Measurements from ENCODE around the gene ZBTB46. TPM values are rescaled to one million over a fixed set of nuclear protein-coding genes. Genes with fewer than 3 reads are reported as not detected.

Gene ZBTB46
- total RNA-seq, 1 experiment from 2014 or later = 27.1 TPM

DNA sequence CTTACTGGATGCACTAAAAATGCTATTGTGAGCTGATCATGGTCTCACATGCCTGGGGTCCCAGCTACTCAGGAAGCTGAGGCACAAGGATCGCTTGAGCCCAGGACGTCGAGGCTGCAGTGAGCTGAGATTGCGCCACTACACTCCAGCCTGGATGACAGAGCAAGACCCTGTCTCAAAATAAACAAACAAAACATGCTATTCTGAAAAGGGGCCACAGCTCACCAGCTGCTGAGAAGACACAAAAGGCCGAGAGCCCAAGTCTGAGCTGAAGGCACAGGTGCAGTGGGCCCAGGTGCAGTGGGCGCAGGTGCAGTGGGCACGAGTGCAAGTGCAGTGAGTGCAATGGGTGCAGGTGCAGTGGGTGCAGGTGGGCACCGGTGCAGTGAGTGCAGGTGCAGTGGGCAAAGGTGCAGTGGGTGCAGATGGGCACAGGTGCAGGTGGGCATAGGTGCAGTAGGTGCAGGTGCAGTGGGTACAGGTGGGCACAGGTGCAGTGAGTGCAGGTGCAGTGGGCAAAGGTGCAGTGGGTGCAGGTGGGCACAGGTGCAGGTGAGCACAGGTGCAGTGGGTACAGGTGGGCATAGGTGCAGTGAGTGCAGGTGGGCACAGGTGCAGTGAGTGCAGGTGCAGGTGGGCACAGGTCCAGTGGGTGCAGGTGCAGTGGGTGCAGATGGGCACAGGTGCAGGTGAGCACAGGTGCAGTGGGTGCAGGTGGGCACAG is 16.0 kb downstream of the ZBTB46 start:
- no peak overlapping the region for H3K9ac ChIP-seq (ENCODE audit: extremely low read depth, insufficient read length, low read length)
- H3K27me3 ChIP-seq (ENCODE audit: insufficient read depth, low read length) = no peaks in the 10 kb centered on the region
- no peak overlapping the region for H3K18ac ChIP-seq (ENCODE audit: insufficient read length, low read depth, low read length)
- H3K23me2 ChIP-seq (ENCODE audit: insufficient read length, low read depth, low read length, poor library complexity, severe bottlenecking) = no peaks in the 10 kb centered on the region
- no peak overlapping the region for H2BK15ac ChIP-seq (ENCODE audit: low read depth, low read length)
- H3T11ph ChIP-seq (ENCODE audit: low read length) = no peak overlapping the region
- no peaks in the 10 kb centered on the region; the same call in 1 of the 2 replicates for H3K79me2 ChIP-seq (ENCODE audit: insufficient read depth, low read length)
- Mint-ChIP-seq H3K36me3 (ENCODE audit: insufficient read depth in 1 of 3, low read depth in 3 of 3) (peaks cover 0 to 10% (median 3%) of the 10 kb centered on the region in 3 experiments; a peak in 4 of 7 replicates), H3K4me3 (no peak overlapping the region), H3K9me3 (no peaks in the 10 kb centered on the region; a peak in 2 of 5 replicates), H3K27me3 (ENCODE audit: low read depth) (no peaks in the 10 kb centered on the region), H3K4me1 (peaks cover 7 to 14% of the 10 kb centered on the region in 2 experiments; a peak in 2 of 4 replicates), H3K27ac (no peak overlapping the region; a peak in 1 of 7 replicates)
- no peak overlapping the region for H4K91ac ChIP-seq (ENCODE audit: insufficient read length, low read depth, low read length)
- H3K4me1 ChIP-seq (ENCODE audit: insufficient read depth, low read length) = no peaks in the 10 kb centered on the region
- H3K56ac ChIP-seq (ENCODE audit: insufficient read length, low read depth, low read length) = no peak overlapping the region
- H4K8ac ChIP-seq (replicated peaks; ENCODE audit: insufficient read length, low read depth, low read length) = no peak overlapping the region
- no peak overlapping the region for H2BK20ac ChIP-seq (ENCODE audit: low read depth, low read length, poor library complexity, severe bottlenecking)
- H2AFZ ChIP-seq (ENCODE audit: low read length) = no peak overlapping the region
- H2BK5ac ChIP-seq (ENCODE audit: insufficient read length, low read length) = no peak overlapping the region
- DNase-seq = no peak
- no peak overlapping the region for H2BK120ac ChIP-seq (ENCODE audit: low read depth, low read length, poor library complexity, severe bottlenecking)
- no peak overlapping the region for H2AK5ac ChIP-seq (ENCODE audit: insufficient read length, low read length)
- no peak overlapping the region for H3K23ac ChIP-seq (ENCODE audit: insufficient read length, low read depth, low read length)
- peaks cover 4% of the 10 kb centered on the region for H3K79me1 ChIP-seq (ENCODE audit: insufficient read depth, low read depth, low read length, poor library complexity, severe bottlenecking)
- H4K20me1 ChIP-seq (ENCODE audit: control insufficient read depth, insufficient read depth, insufficient read length) = no peaks in the 10 kb centered on the region
- H4K5ac ChIP-seq (ENCODE audit: insufficient read length, low read depth, low read length) = no peak overlapping the region
- no peak overlapping the region for H3K14ac ChIP-seq (ENCODE audit: insufficient read depth, low read length)
- WGBS (ENCODE audit: extremely low coverage, insufficient read length, low lambda C conversion rate) = no CpG with 5 or more reads among the region's 8 CpGs
- no peak overlapping the region for H2BK12ac ChIP-seq (ENCODE audit: insufficient read length, low read depth, low read length)
- TF ChIP-seq, protein P1, sequence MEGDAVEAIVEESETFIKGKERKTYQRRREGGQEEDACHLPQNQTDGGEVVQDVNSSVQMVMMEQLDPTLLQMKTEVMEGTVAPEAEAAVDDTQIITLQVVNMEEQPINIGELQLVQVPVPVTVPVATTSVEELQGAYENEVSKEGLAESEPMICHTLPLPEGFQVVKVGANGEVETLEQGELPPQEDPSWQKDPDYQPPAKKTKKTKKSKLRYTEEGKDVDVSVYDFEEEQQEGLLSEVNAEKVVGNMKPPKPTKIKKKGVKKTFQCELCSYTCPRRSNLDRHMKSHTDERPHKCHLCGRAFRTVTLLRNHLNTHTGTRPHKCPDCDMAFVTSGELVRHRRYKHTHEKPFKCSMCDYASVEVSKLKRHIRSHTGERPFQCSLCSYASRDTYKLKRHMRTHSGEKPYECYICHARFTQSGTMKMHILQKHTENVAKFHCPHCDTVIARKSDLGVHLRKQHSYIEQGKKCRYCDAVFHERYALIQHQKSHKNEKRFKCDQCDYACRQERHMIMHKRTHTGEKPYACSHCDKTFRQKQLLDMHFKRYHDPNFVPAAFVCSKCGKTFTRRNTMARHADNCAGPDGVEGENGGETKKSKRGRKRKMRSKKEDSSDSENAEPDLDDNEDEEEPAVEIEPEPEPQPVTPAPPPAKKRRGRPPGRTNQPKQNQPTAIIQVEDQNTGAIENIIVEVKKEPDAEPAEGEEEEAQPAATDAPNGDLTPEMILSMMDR (conservative IDR thresholded peaks at IDR 0.05) = no peak
- no peak overlapping the region for H3K27ac ChIP-seq (ENCODE audit: insufficient read length, low read depth, low read length)
- H3K9me3 ChIP-seq (ENCODE audit: control insufficient read depth, low read depth, low read length) = no peaks in the 10 kb centered on the region
- no peak overlapping the region for H3K4ac ChIP-seq (ENCODE audit: low read depth, low read length)
- H3K4me2 ChIP-seq (ENCODE audit: insufficient read depth, insufficient read length, low read length) = no peak overlapping the region
